ENCODE measurements around the gene FERMT3.

Gene FERMT3

GRCh38 chr11:64186492-64187165 lies 19.9 kb upstream of the FERMT3 start:
- peak; percentile 43 for DNase-seq

DNA sequence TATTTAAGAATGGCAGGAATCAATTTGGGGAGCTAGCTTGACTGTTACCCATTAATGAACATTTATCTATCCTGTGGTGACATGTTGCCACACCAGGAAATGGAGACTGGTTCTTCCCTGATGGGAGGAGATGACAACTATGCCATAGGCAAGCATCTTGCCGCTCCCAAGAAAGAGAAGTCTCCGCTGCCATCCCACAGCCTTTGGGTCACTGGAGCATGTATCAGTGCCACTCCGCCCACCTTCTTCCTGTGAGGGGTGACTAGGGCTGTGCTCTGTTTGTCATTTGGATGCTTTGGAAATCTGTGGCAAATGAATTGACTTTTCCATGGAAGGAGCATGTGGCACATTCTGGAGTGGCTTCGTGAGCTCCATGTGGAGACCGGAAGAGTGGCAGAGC lies 14.1 kb upstream of the FERMT3 start:
- DNase-seq, result no peak

GRCh38 chr11:64196626-64197025 lies 9.9 kb upstream of the FERMT3 start:
- DNase-seq, result no peak

DNA sequence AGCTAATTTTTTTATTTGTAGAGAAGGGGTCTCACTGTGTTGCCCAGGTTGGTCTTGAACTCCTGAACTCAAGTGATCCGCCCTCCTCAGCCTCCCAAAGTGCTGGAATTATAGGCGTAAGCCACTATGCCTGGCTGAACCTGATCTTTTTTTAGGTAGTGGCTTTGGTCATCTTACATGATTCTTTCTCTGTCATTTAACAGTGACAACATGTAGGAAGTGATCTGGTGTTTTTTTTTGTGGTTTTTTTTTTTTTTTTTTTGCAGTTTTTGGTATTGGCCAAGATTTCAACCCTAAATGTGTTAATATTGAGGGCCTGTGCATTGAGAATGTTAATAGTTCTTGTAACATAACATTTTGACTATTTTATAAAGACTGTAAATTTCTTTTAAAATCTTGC lies 8.0 kb upstream of the FERMT3 start:
- DNase-seq, result no peak

- DNase-seq, result no peak
These were observed 5.0 kb upstream of the FERMT3 start for GRCh38 chr11:64201543-64201942.

DNA sequence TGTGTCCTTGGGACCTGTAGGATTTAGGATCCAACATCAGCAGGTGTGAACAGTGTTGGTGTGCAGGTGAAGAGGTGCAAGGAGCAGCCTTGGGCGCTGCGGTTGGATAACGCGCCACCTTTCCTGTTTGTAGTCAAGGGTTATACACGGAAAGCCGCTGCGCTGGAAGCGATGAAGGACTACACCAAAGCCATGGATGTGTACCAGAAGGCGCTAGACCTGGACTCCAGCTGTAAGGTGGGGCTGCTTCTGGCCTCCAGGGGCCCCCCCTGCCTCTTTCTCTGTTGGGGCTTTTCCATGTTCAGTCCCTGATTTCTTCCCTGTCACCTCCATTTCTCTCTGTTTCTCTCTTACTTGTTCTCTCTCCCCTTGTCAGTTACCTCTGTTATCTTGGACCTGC lies 3.5 kb upstream of the FERMT3 start:
- no peak for DNase-seq

DNA sequence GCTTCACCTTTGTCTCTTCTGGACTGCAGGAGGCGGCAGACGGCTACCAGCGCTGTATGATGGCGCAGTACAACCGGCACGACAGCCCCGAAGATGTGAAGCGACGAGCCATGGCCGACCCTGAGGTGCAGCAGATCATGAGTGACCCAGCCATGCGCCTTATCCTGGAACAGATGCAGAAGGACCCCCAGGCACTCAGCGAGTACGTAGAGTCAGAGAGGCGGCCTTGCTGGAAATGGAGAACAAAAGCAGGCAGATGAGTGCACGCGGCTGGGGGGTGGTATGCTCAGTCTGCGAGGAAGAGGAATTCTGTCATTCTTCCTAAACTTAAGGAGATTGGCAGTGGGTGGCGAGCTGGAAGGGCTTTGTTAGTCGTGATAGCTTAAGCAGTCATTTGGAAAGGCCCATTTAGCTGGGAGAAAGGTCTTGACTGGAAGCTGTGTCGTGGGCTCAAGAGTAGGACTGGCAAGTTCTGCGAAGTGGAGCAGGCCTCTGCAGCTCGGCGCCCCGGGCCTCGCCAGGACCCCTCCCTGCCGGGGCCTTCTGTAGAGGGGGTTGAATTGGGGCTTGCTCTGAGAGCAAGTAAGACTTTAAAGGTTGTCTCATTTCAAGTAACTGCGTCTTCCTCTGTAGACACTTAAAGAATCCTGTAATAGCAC lies 3.0 kb upstream of the FERMT3 start:
- no peak for DNase-seq

GRCh38 chr11:64204080-64204440 lies 2.5 kb upstream of the FERMT3 start:
- DNase-seq, result no peak

- DNase-seq, result peak; percentile 99
These were observed 2.0 kb upstream of the FERMT3 start for GRCh38 chr11:64204464-64204989.

GRCh38 chr11:64207256-64208085 lies 950 bp downstream of the FERMT3 start:
- peak; percentile 94 for DNase-seq

GRCh38 chr11:64208086-64208795 lies 1.7 kb downstream of the FERMT3 start:
- no peak for DNase-seq

DNA sequence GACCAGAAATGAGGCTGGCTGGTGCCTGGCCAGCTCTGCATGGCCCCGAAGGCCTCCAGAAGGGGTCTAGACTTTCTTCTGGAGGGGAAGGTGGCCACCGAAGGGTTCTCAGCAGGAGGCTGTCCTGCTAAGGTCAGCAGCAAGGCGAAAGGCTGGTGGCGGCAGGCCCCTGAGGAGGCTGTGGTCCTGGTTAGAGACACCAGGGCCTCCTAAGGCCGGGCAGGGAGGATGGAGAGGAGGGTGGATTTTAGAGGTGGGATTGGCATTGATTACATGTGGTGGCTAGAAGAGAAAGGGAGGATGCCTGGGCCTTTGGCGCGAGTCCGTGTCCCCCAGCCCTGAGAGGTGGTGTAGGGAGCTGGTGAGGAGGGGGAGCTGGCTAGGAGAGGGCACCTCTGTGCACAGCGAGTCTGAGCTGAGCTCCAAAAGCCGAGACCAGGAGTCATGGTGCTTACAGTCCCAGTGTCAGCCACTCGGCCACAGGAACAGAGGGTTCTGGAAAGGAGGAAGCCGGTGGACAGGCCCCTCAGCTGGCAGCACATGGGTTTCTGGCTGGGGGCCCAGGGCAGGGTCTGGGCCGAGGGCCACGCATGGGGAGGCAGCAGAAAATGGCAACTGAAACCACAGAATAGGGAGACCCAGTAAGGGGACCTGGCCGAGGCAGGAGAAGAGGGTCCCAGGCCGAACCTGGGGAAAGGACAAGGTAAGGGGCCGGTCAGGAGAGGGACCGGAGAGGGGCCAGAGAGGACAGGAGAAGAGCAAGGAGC lies 2.5 kb downstream of the FERMT3 start:
- DNase-seq, result no peak

GRCh38 chr11:64209563-64209843 lies 3.0 kb downstream of the FERMT3 start:
- DNase-seq, result no peak

DNA sequence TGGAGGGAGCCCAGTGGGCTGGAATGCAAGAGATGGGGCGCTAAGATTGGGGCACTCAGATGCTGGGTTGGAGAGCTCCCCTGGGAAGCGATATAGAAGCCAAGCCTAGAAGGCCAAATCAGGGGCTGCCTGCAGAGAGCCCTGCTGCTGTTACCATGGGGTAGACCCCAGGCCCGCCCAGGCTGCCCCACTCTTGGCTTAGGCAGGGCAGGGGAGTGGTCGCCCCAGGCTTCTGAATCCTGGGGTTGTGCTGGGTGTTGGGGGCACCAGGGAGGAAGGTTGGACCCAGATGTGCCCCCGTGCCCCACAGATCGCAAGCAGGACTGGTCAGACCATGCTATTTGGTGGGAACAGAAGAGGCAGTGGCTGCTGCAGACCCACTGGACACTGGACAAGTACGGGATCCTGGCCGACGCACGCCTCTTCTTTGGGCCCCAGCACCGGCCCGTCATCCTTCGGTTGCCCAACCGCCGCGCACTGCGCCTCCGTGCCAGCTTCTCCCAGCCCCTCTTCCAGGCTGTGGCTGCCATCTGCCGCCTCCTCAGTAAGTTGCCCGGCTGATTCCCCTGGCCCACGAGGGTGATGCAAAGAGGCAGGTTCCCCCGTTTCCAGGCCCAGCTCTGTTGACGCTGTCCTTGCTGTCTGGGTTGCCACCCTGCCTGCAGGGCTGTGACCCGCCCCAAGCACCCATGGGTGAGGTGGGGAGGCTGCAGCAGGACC lies 3.9 kb downstream of the FERMT3 start:
- no peak for DNase-seq

- DNase-seq, result no peak
These were observed 4.8 kb downstream of the FERMT3 start for GRCh38 chr11:64211181-64211872.

- peak; percentile 43 for DNase-seq
These were observed 10.4 kb downstream of the FERMT3 start for GRCh38 chr11:64216879-64217278.

- no peak for DNase-seq
These were observed 12.3 kb downstream of the FERMT3 start for GRCh38 chr11:64218628-64219353.

GRCh38 chr11:64219354-64219684 lies 12.8 kb downstream of the FERMT3 start:
- no peak for DNase-seq

GRCh38 chr11:64219755-64220154 lies 13.2 kb downstream of the FERMT3 start:
- no peak for DNase-seq

DNA sequence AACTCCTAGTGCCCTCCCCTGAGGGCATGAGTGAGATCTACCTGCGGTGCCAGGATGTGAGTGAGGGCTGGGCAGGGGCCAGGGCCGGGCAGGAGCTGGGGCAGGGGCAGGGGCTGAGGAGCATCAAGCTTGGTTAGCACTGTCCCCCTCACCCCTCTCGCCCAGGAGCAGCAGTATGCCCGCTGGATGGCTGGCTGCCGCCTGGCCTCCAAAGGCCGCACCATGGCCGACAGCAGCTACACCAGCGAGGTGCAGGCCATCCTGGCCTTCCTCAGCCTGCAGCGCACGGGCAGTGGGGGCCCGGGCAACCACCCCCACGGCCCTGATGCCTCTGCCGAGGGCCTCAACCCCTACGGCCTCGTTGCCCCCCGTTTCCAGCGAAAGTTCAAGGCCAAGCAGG lies 13.8 kb downstream of the FERMT3 start:
- DNase-seq, result no peak

DNA sequence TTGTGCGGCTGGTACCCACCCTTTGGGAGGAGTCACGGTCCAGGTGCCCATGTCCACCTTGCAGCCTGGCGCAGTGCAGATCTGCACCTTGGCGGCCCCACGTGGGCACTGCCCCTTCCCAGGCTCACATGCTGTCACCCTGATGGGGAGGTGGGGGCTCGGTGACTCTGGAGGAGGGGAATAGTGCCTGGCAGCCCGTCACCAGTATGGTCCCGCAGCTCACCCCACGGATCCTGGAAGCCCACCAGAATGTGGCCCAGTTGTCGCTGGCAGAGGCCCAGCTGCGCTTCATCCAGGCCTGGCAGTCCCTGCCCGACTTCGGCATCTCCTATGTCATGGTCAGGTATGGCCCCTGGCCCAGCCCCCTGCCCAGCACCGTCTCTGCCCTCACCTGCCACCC lies 14.3 kb downstream of the FERMT3 start:
- no peak for DNase-seq
